ENCODE data around the gene ETS1. TPM values are rescaled to one million over a fixed set of nuclear protein-coding genes. Genes with fewer than 3 reads are reported as not detected.

The ETS1 gene
- total and polyA plus RNA-seq, 2 experiments from 2014 or later, result 6.7 to 21.8 TPM

DNA sequence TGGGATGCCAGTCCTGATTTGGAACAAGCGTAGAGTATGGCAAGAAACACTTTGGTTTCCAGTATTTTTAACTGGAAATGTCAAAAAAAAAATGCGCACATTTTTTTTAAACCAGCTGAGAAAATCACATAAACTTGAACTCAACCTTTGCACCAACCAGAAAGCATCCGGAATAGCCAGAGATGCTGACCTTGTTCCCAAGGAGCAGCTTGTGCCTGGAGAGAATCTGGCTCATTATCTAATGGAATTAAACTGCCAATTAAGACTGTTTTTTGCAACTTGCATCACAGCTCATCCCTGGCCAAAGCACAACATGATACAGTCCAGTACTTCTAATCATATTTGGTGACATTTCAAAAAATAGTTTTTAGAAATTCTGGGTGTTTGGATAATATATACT lies 8.4 kb upstream of the ETS1 start:
- H3K9me3 ChIP-seq (ENCODE audit: low read depth), result no peaks in the 10 kb centered on the region
- H3K27ac ChIP-seq, result no peak overlapping the region
- TF ChIP-seq EZH2 (IDR thresholded peaks at IDR 0.05; ENCODE audit: borderline replicate concordance) (no peak), EZH2phosphoT487 (IDR thresholded peaks at IDR 0.05; ENCODE audit: low read depth, severe bottlenecking, unreplicated experiment) (no peak)
- TF ChIP-seq, protein P1, sequence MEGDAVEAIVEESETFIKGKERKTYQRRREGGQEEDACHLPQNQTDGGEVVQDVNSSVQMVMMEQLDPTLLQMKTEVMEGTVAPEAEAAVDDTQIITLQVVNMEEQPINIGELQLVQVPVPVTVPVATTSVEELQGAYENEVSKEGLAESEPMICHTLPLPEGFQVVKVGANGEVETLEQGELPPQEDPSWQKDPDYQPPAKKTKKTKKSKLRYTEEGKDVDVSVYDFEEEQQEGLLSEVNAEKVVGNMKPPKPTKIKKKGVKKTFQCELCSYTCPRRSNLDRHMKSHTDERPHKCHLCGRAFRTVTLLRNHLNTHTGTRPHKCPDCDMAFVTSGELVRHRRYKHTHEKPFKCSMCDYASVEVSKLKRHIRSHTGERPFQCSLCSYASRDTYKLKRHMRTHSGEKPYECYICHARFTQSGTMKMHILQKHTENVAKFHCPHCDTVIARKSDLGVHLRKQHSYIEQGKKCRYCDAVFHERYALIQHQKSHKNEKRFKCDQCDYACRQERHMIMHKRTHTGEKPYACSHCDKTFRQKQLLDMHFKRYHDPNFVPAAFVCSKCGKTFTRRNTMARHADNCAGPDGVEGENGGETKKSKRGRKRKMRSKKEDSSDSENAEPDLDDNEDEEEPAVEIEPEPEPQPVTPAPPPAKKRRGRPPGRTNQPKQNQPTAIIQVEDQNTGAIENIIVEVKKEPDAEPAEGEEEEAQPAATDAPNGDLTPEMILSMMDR (IDR thresholded peaks at IDR 0.05; ENCODE audit: poor library complexity), result no peak
- H2AFZ ChIP-seq, result no peak overlapping the region
- no peaks in the 10 kb centered on the region for H3K4me1 ChIP-seq (ENCODE audit: insufficient read depth)
- no peaks in the 10 kb centered on the region for H3K79me2 ChIP-seq
- H3K4me3 ChIP-seq, result no peak overlapping the region
- H4K20me1 ChIP-seq (ENCODE audit: insufficient read depth, poor library complexity, severe bottlenecking), result no peaks in the 10 kb centered on the region
- peaks cover 17% of the 10 kb centered on the region for H3K27me3 ChIP-seq
- 88% methylated on average over 3 of the region's 3 CpGs for WGBS (ENCODE audit: low lambda C conversion rate, missing lambda C conversion rate)
- H3K36me3 ChIP-seq (replicated peaks; ENCODE audit: insufficient read depth, low read depth), result no peaks in the 10 kb centered on the region
- DNase-seq (ENCODE audit: low spot score), result no peak
- no peaks in the 10 kb centered on the region for H3K9me2 ChIP-seq (replicated peaks; ENCODE audit: insufficient read depth)
- H3K4me2 ChIP-seq, result no peak overlapping the region

- H2AFZ ChIP-seq, result no peak overlapping the region
- no peaks in the 10 kb centered on the region for H4K20me1 ChIP-seq (ENCODE audit: insufficient read depth, poor library complexity, severe bottlenecking)
- H3K4me1 ChIP-seq (ENCODE audit: insufficient read depth), result no peaks in the 10 kb centered on the region
- no peak overlapping the region for H3K4me3 ChIP-seq
- H3K27me3 ChIP-seq, result peaks cover 18% of the 10 kb centered on the region
- H3K36me3 ChIP-seq (replicated peaks; ENCODE audit: insufficient read depth, low read depth), result no peaks in the 10 kb centered on the region
- no peaks in the 10 kb centered on the region for H3K9me3 ChIP-seq (ENCODE audit: low read depth)
- no peak for DNase-seq (ENCODE audit: low spot score)
- WGBS (ENCODE audit: low lambda C conversion rate, missing lambda C conversion rate), result 67% methylated on average over 3 of the region's 3 CpGs
- H3K27ac ChIP-seq, result no peak overlapping the region
- H3K9me2 ChIP-seq (replicated peaks; ENCODE audit: insufficient read depth), result no peaks in the 10 kb centered on the region
- no peak for TF ChIP-seq EZH2phosphoT487 (IDR thresholded peaks at IDR 0.05; ENCODE audit: low read depth, severe bottlenecking, unreplicated experiment)
- TF ChIP-seq, protein P1 (IDR thresholded peaks at IDR 0.05; ENCODE audit: poor library complexity), result no peak
- H3K4me2 ChIP-seq, result no peak overlapping the region
- no peaks in the 10 kb centered on the region for H3K79me2 ChIP-seq
These were observed 7.9 kb upstream of the ETS1 start for GRCh38 chr11:128595221-128595620.

- H3K9me2 ChIP-seq (replicated peaks; ENCODE audit: insufficient read depth), result no peaks in the 10 kb centered on the region
- H3K9me3 ChIP-seq (ENCODE audit: low read depth), result no peaks in the 10 kb centered on the region
- no peak overlapping the region for H3K4me2 ChIP-seq
- 53% methylated on average over 1 of the region's 1 CpG for WGBS (ENCODE audit: low lambda C conversion rate, missing lambda C conversion rate)
- no peaks in the 10 kb centered on the region for H3K4me1 ChIP-seq (ENCODE audit: insufficient read depth)
- no peaks in the 10 kb centered on the region for H4K20me1 ChIP-seq (ENCODE audit: insufficient read depth, poor library complexity, severe bottlenecking)
- H3K4me3 ChIP-seq, result no peak overlapping the region
- H3K36me3 ChIP-seq (replicated peaks; ENCODE audit: insufficient read depth, low read depth), result no peaks in the 10 kb centered on the region
- no peak for DNase-seq (ENCODE audit: low spot score)
- no peak overlapping the region for H3K27ac ChIP-seq
- TF ChIP-seq, protein P1 (IDR thresholded peaks at IDR 0.05; ENCODE audit: poor library complexity), result no peak
- TF ChIP-seq EZH2phosphoT487 (IDR thresholded peaks at IDR 0.05; ENCODE audit: low read depth, severe bottlenecking, unreplicated experiment) (no peak), EZH2 (IDR thresholded peaks at IDR 0.05; ENCODE audit: borderline replicate concordance) (no peak)
- H3K79me2 ChIP-seq, result no peaks in the 10 kb centered on the region
- no peak overlapping the region for H2AFZ ChIP-seq
- H3K27me3 ChIP-seq, result peaks cover 25% of the 10 kb centered on the region
These were observed 6.9 kb upstream of the ETS1 start for GRCh38 chr11:128594226-128594625.

- WGBS (ENCODE audit: low lambda C conversion rate, missing lambda C conversion rate), result 29% methylated on average over 4 of the region's 4 CpGs
- Histone ChIP-seq H2AFZ (no peak overlapping the region), H3K27me3 (peaks cover 33% of the 10 kb centered on the region), H3K4me2 (no peak overlapping the region), H3K79me2 (no peaks in the 10 kb centered on the region), H3K9me3 (ENCODE audit: low read depth) (no peaks in the 10 kb centered on the region), H4K20me1 (ENCODE audit: insufficient read depth, poor library complexity, severe bottlenecking) (no peaks in the 10 kb centered on the region), H3K9me2 (replicated peaks; ENCODE audit: insufficient read depth) (no peaks in the 10 kb centered on the region), H3K27ac (no peak overlapping the region), H3K4me1 (ENCODE audit: insufficient read depth) (no peaks in the 10 kb centered on the region), H3K4me3 (no peak overlapping the region), H3K36me3 (replicated peaks; ENCODE audit: insufficient read depth, low read depth) (no peaks in the 10 kb centered on the region)
- no peak for DNase-seq (ENCODE audit: low spot score)
- no peak for TF ChIP-seq EZH2phosphoT487 (IDR thresholded peaks at IDR 0.05; ENCODE audit: low read depth, severe bottlenecking, unreplicated experiment)
- TF ChIP-seq, protein P1 (IDR thresholded peaks at IDR 0.05; ENCODE audit: poor library complexity), result no peak
- TF ChIP-seq EZH2 (IDR thresholded peaks at IDR 0.05; ENCODE audit: borderline replicate concordance), result no peak
These were observed 5.9 kb upstream of the ETS1 start for GRCh38 chr11:128593281-128593680.
